Stimulated activated CD4-positive, alpha-beta T cell treated with anti-CD3 and anti-CD28 coated beads, Interleukin-2, amount 100 ng/mL, for 24 hours (primary cell): ENCODE results near the gene B9D1.

Experiments
- DNase-seq, 2 donors: peaks; one replicate each; pipeline ENCODE4 v3.0.0-alpha.2; 2020

The B9D1 gene

GRCh38 chr17:19375732-19376131 is 13.2 kb upstream of the B9D1 start:
- DNase-seq: no peak

GRCh38 chr17:19374136-19374535 is 11.6 kb upstream of the B9D1 start:
- DNase-seq: no peak

- DNase-seq: peak in 1 of 2 donors; percentile 15
Observed at GRCh38 chr17:19372866-19373504, 10.5 kb upstream of the B9D1 start.

GRCh38 chr17:19372439-19372838 is 9.9 kb upstream of the B9D1 start:
- DNase-seq: peak in 1 of 2 donors; percentile 14

GRCh38 chr17:19372011-19372370 is 9.5 kb upstream of the B9D1 start:
- DNase-seq: peak in 1 of 2 donors; percentile 15

GRCh38 chr17:19371259-19372010 is 8.9 kb upstream of the B9D1 start:
- no peak for DNase-seq

GRCh38 chr17:19370493-19370960 is 8.0 kb upstream of the B9D1 start:
- DNase-seq: no peak

- no peak for DNase-seq
Observed at GRCh38 chr17:19369846-19370492, 7.4 kb upstream of the B9D1 start.

- DNase-seq: no peak
Observed at GRCh38 chr17:19369107-19369778, 6.7 kb upstream of the B9D1 start.

- DNase-seq: no peak
Observed at GRCh38 chr17:19368229-19368628, 5.7 kb upstream of the B9D1 start.

GRCh38 chr17:19366637-19366972 is 4.1 kb upstream of the B9D1 start:
- DNase-seq: no peak

- no peak for DNase-seq
Observed at GRCh38 chr17:19365833-19366636, 3.5 kb upstream of the B9D1 start.

- DNase-seq: no peak
Observed at GRCh38 chr17:19365499-19365817, 2.9 kb upstream of the B9D1 start.

GRCh38 chr17:19364699-19365498 is 2.4 kb upstream of the B9D1 start:
- DNase-seq: no peak

GRCh38 chr17:19363460-19364035 is 1.0 kb upstream of the B9D1 start:
- DNase-seq: no peak

GRCh38 chr17:19363114-19363438 is 553 bp upstream of the B9D1 start:
- no peak for DNase-seq

- no peak for DNase-seq
Observed at GRCh38 chr17:19361944-19362276, 613 bp downstream of the B9D1 start.

GRCh38 chr17:19361326-19361725 is 1.2 kb downstream of the B9D1 start:
- DNase-seq: no peak

- no peak for DNase-seq
Observed at GRCh38 chr17:19360772-19361171, 1.8 kb downstream of the B9D1 start.

GRCh38 chr17:19359856-19360255 is 2.7 kb downstream of the B9D1 start:
- no peak for DNase-seq

- DNase-seq: no peak
Observed at GRCh38 chr17:19359151-19359550, 3.4 kb downstream of the B9D1 start.

GRCh38 chr17:19357761-19358160 is 4.8 kb downstream of the B9D1 start:
- no peak for DNase-seq
